Hepatocyte (in vitro differentiated cells): Measurements from ENCODE around the gene HMGCS1.

Experiments used
- EZH2 ChIP-seq: fragments of 200-600 bp; sonication (generic); IDR thresholded peaks from 2 replicates; pipeline ENCODE4 v1.6.1; 2016; ENCODE audit warnings: antibody characterized with exemption, mild to moderate bottlenecking, borderline replicate concordance
- TF ChIP-seq, protein P1 (sequence below): fragments of 200-600 bp; sonication (generic); IDR thresholded peaks from 2 replicates; pipeline ENCODE4 v1.5.1; 2016; ENCODE audit warnings: antibody characterized with exemption, mild to moderate bottlenecking; ENCODE audit not compliant: poor library complexity

DNA sequence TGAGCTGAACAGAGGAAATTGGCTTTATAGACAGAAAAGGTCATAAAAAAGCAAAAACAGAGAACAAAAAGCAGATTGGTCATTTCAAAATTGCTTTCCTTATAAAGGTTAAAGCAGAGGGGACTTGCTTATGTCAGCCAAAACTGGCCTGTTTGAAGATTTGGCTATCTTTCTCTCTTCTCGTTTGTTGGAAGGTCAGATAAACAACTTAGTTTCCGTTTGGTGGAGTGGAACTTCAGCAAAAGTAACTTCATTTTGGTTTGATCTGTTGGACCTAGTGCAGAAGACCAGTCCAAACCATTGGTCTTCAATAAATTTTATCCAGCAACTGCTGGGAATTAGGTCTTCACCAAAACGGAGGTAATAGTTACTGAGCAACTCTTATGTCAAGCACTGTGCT, 45.1 kb upstream of the HMGCS1 start:
- TF ChIP-seq, protein P1, sequence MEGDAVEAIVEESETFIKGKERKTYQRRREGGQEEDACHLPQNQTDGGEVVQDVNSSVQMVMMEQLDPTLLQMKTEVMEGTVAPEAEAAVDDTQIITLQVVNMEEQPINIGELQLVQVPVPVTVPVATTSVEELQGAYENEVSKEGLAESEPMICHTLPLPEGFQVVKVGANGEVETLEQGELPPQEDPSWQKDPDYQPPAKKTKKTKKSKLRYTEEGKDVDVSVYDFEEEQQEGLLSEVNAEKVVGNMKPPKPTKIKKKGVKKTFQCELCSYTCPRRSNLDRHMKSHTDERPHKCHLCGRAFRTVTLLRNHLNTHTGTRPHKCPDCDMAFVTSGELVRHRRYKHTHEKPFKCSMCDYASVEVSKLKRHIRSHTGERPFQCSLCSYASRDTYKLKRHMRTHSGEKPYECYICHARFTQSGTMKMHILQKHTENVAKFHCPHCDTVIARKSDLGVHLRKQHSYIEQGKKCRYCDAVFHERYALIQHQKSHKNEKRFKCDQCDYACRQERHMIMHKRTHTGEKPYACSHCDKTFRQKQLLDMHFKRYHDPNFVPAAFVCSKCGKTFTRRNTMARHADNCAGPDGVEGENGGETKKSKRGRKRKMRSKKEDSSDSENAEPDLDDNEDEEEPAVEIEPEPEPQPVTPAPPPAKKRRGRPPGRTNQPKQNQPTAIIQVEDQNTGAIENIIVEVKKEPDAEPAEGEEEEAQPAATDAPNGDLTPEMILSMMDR = no peak
- TF ChIP-seq EZH2 = no peak
